GM21529 (cell line): ENCODE results near the gene ATG13.
"Not testable (repeated sequence)": the region's sequence is repeated elsewhere in the genome, so short reads cannot be mapped to it uniquely, and the experiment has no call there.

Experiments
- ATAC-seq: cut with Tn5 transposase; IDR thresholded peaks from one replicate; pipeline ENCODE4 v1.9.1; 2021; ENCODE audit not compliant: unreplicated experiment

The ATG13 gene

GRCh38 chr11:46642627-46643335 is 25.4 kb downstream of the ATG13 start:
- ATAC-seq = no peak

- no peak for ATAC-seq
Observed at GRCh38 chr11:46643531-46643930, 26.2 kb downstream of the ATG13 start.

- ATAC-seq = no peak
Observed at GRCh38 chr11:46643986-46644385, 26.6 kb downstream of the ATG13 start.

- ATAC-seq = no peak
Observed at GRCh38 chr11:46649180-46649738, 31.9 kb downstream of the ATG13 start.

- no peak for ATAC-seq
Observed at GRCh38 chr11:46655631-46656030, 38.3 kb downstream of the ATG13 start.

- no peak for ATAC-seq
Observed at GRCh38 chr11:46657186-46657585, 39.8 kb downstream of the ATG13 start.

- ATAC-seq = no peak
Observed at GRCh38 chr11:46658259-46658658, 40.9 kb downstream of the ATG13 start.

GRCh38 chr11:46659908-46660307 is 42.6 kb downstream of the ATG13 start:
- no peak for ATAC-seq

GRCh38 chr11:46661836-46662235 is 44.5 kb downstream of the ATG13 start:
- ATAC-seq = no peak

GRCh38 chr11:46662366-46662765 is 45.0 kb downstream of the ATG13 start:
- no peak for ATAC-seq

GRCh38 chr11:46663277-46663940 is 46.1 kb downstream of the ATG13 start:
- no peak for ATAC-seq

GRCh38 chr11:46664612-46665011 is 47.3 kb downstream of the ATG13 start:
- no peak for ATAC-seq

- no peak for ATAC-seq
Observed at GRCh38 chr11:46665356-46665755, 48.0 kb downstream of the ATG13 start.

GRCh38 chr11:46666516-46666915 is 49.2 kb downstream of the ATG13 start:
- no peak for ATAC-seq

GRCh38 chr11:46667043-46667481 is 49.7 kb downstream of the ATG13 start:
- no peak for ATAC-seq

GRCh38 chr11:46668480-46669085 is 51.2 kb downstream of the ATG13 start:
- ATAC-seq = no peak

GRCh38 chr11:46669711-46670139 is 52.4 kb downstream of the ATG13 start:
- ATAC-seq = no peak

- ATAC-seq = not testable (repeated sequence)
Observed at GRCh38 chr11:46670521-46670920, 53.2 kb downstream of the ATG13 start.

- ATAC-seq = no peak
Observed at GRCh38 chr11:46671958-46672315, 54.6 kb downstream of the ATG13 start.

- ATAC-seq = no peak
Observed at GRCh38 chr11:46672381-46672839, 55.1 kb downstream of the ATG13 start.

GRCh38 chr11:46673713-46674462 is 56.5 kb downstream of the ATG13 start:
- ATAC-seq = no peak
